Stimulated activated CD4-positive, alpha-beta T cell treated with anti-CD3 and anti-CD28 coated beads, Interleukin-1b, Interleukin-23, amount 100 ng/mL, for 1 hour (primary cell): ENCODE measurements around the gene ZNF362.

Experiments
- DNase-seq, 2 donors: peaks; one replicate each; pipeline ENCODE4 v3.0.0-alpha.2; 2020; ENCODE audit warnings: low read depth in 2 of 2

ZNF362 gene

GRCh38 chr1:33324677-33325575, 68.6 kb downstream of the ZNF362 start:
- no peak for DNase-seq

- no peak for DNase-seq
Measured at GRCh38 chr1:33326785-33327184, 70.5 kb downstream of the ZNF362 start.

GRCh38 chr1:33327587-33328325, 71.5 kb downstream of the ZNF362 start:
- no peak for DNase-seq

- DNase-seq: no peak
Measured at GRCh38 chr1:33328817-33329216, 72.5 kb downstream of the ZNF362 start.

GRCh38 chr1:33329600-33330305, 73.5 kb downstream of the ZNF362 start:
- no peak for DNase-seq

GRCh38 chr1:33330361-33330890, 74.1 kb downstream of the ZNF362 start:
- no peak for DNase-seq

- DNase-seq: no peak
Measured at GRCh38 chr1:33330906-33331305, 74.6 kb downstream of the ZNF362 start.

- no peak for DNase-seq
Measured at GRCh38 chr1:33331444-33332356, 75.4 kb downstream of the ZNF362 start.

GRCh38 chr1:33332357-33332789, 76.1 kb downstream of the ZNF362 start:
- no peak for DNase-seq

- no peak for DNase-seq
Measured at GRCh38 chr1:33332881-33333280, 76.6 kb downstream of the ZNF362 start.

GRCh38 chr1:33334081-33334552, 77.8 kb downstream of the ZNF362 start:
- DNase-seq: no peak

- no peak for DNase-seq
Measured at GRCh38 chr1:33335020-33335419, 78.7 kb downstream of the ZNF362 start.

- DNase-seq: no peak
Measured at GRCh38 chr1:33336580-33336979, 80.3 kb downstream of the ZNF362 start.

GRCh38 chr1:33337441-33337840, 81.1 kb downstream of the ZNF362 start:
- DNase-seq: no peak

GRCh38 chr1:33338048-33338439, 81.8 kb downstream of the ZNF362 start:
- no peak for DNase-seq

- DNase-seq: no peak
Measured at GRCh38 chr1:33338440-33339211, 82.3 kb downstream of the ZNF362 start.

GRCh38 chr1:33339413-33339812, 83.1 kb downstream of the ZNF362 start:
- DNase-seq: no peak

- no peak for DNase-seq
Measured at GRCh38 chr1:33341190-33341589, 84.9 kb downstream of the ZNF362 start.

GRCh38 chr1:33342041-33342723, 85.9 kb downstream of the ZNF362 start:
- DNase-seq: no peak
